Middle frontal gyrus (tissue), 1 donor: Measurements from ENCODE around the gene OR2T2.
"Not testable (repeated sequence)": the region's sequence is repeated elsewhere in the genome, so short reads cannot be mapped to it uniquely, and the experiment has no call there.

Experiments
- DNase-seq: peaks from one replicate; pipeline ENCODE4 v3.0.0-alpha.2; 2015; ENCODE audit warnings: low spot score; ENCODE audit errors: extremely low spot score

The OR2T2 gene

GRCh38 chr1:248450466-248451145 lies 5.2 kb downstream of the OR2T2 start:
- DNase-seq: not testable (repeated sequence)

GRCh38 chr1:248453619-248454018 lies 8.2 kb downstream of the OR2T2 start:
- not testable (repeated sequence) for DNase-seq

GRCh38 chr1:248455045-248455444 lies 9.6 kb downstream of the OR2T2 start:
- not testable (repeated sequence) for DNase-seq

GRCh38 chr1:248456635-248457034 lies 11.2 kb downstream of the OR2T2 start:
- not testable (repeated sequence) for DNase-seq

- not testable (repeated sequence) for DNase-seq
Observed at GRCh38 chr1:248459117-248459516, 13.7 kb downstream of the OR2T2 start.

- no peak for DNase-seq
Observed at GRCh38 chr1:248471154-248471553, 25.7 kb downstream of the OR2T2 start.

GRCh38 chr1:248472111-248472510 lies 26.7 kb downstream of the OR2T2 start:
- not testable (repeated sequence) for DNase-seq

GRCh38 chr1:248473051-248473450 lies 27.6 kb downstream of the OR2T2 start, which contains the start of gene OR2T3:
Gene OR2T3, plus strand, starts transcription at chr1:248473351. Its CDS starts 0 bp downstream, at chr1:248473351.
- DNase-seq: not testable (repeated sequence)

GRCh38 chr1:248475660-248476059 lies 30.2 kb downstream of the OR2T2 start:
- not testable (repeated sequence) for DNase-seq

- not testable (repeated sequence) for DNase-seq
Observed at GRCh38 chr1:248481686-248482579, 36.5 kb downstream of the OR2T2 start.

GRCh38 chr1:248488289-248488688 lies 42.9 kb downstream of the OR2T2 start, which contains the start of gene OR2T5:
Gene OR2T5, plus strand, starts transcription at chr1:248488589. Its CDS starts 0 bp downstream, at chr1:248488589.
- not testable (repeated sequence) for DNase-seq

GRCh38 chr1:248496661-248497060 lies 51.2 kb downstream of the OR2T2 start:
- DNase-seq: not testable (repeated sequence)

GRCh38 chr1:248500305-248501035 lies 55.0 kb downstream of the OR2T2 start:
- not testable (repeated sequence) for DNase-seq
